Activated CD8-positive, alpha-beta T cell treated with anti-CD3 and anti-CD28 coated beads, Interleukin-2, amount 10 ng/mL, durations not matched to agents 7 days and 5 days (primary cell): ENCODE measurements around the gene FAM227A. TPM values are rescaled to one million over a fixed set of nuclear protein-coding genes. Genes with fewer than 3 reads are reported as not detected.
A peak's percentile ranks its signal among the peaks of the same experiment; 100 is the strongest.

Experiments used
- ATAC-seq: fragments of 150-1000 bp; cut with Tn5 transposase; one replicate; pipeline ENCODE4 v1.10.0; 2021; ENCODE audit warnings: moderate library complexity
- CTCF ChIA-PET: fragments of 350-600 bp; sonication (Branson Sonifier 250); formaldehyde crosslinking; loops from one replicate; lab custom pipeline; 2021; ENCODE audit warnings: antibody characterized with exemption; lab: Charles Lee
- POLR2A ChIA-PET: fragments of 350-600 bp; sonication (Branson Sonifier 250); formaldehyde crosslinking; loops from one replicate; lab custom pipeline; 2021; ENCODE audit warnings: antibody characterized with exemption; lab: Charles Lee
- DNase-seq: peaks from one replicate; pipeline ENCODE4 v3.0.0-alpha.2; 2020
- H3K27ac Mint-ChIP-seq: one replicate; pipeline ENCODE4 v1.8.0; 2021; ENCODE audit warnings: mild to moderate bottlenecking, mixed read lengths
- H3K27me3 Mint-ChIP-seq: one replicate; pipeline ENCODE4 v1.8.0; 2021; ENCODE audit warnings: low read depth, mixed read lengths
- H3K36me3 Mint-ChIP-seq: one replicate; pipeline ENCODE4 v1.8.0; 2021; ENCODE audit warnings: low read depth, mixed read lengths
- H3K4me1 Mint-ChIP-seq: one replicate; pipeline ENCODE4 v1.8.0; 2021; ENCODE audit warnings: low read depth, mixed read lengths
- H3K4me3 Mint-ChIP-seq: one replicate; pipeline ENCODE4 v1.8.0; 2021; ENCODE audit warnings: mild to moderate bottlenecking, mixed read lengths
- H3K9me3 Mint-ChIP-seq: one replicate; pipeline ENCODE4 v1.8.0; 2022; ENCODE audit warnings: mixed read lengths; ENCODE audit not compliant: insufficient read depth
- total RNA-seq, 2 experiments: library from RNA; stranded (reverse); gene quantifications; one replicate each; pipeline ENCODE4 v1.2.3, GENCODE V29; 2021

The FAM227A gene
- total RNA-seq = under 1 TPM; 0.87 to 0.89 TPM

GRCh38 chr22:38656256-38657044, at the start of gene FAM227A, which contains the start of gene CBY1:
TSS of gene FAM227A (minus strand) at chr22:38656392. CDS start at chr22:38650168, 6,224 bp downstream.
TSS of gene CBY1 (plus strand) at chr22:38656638. CDS start at chr22:38668055, 11,417 bp downstream.
- ChIA-PET POLR2A (interaction anchor here (0.6 to 2.5 kb wide), 5 partner anchors 25 to 454 kb away, joined by 3 to 21 read pairs (median 3); partner anchors contain the start of genes MAFF and TOMM22), CTCF (interaction anchor here (0.8 to 1.8 kb wide), 2 partner anchors 25 to 85 kb away, joined by 3 to 9 read pairs; partner anchors contain the start of gene TOMM22)
- Mint-ChIP-seq H3K27me3 (no peaks in the 10 kb centered on the region), H3K27ac (peak within 1 kb of the TSS; percentile 98), H3K4me3 (peak within 1 kb of the TSS; percentile 91), H3K4me1 (peaks cover 19% of the 10 kb centered on the region), H3K36me3 (no peaks in the 10 kb centered on the region), H3K9me3 (no peaks in the 10 kb centered on the region)
- ATAC-seq = peak; percentile 84
- DNase-seq = peak; percentile 87

GRCh38 chr22:38705235-38706100, 49.3 kb upstream of the FAM227A start, which contains the start of gene GTPBP1:
TSS of gene GTPBP1 (plus strand) at chr22:38705944. CDS start at chr22:38705956, 12 bp downstream.
- Mint-ChIP-seq H3K4me1 (peaks cover 47% of the 10 kb centered on the region), H3K27ac (peak within 1 kb of the TSS; percentile 96), H3K9me3 (no peaks in the 10 kb centered on the region), H3K36me3 (peaks cover 27% of the 10 kb centered on the region), H3K27me3 (no peaks in the 10 kb centered on the region), H3K4me3 (peak within 1 kb of the TSS; percentile 93)
- DNase-seq = peak; percentile 99
- ATAC-seq = peak; percentile 86
- ChIA-PET POLR2A (interaction anchor here (0.9 to 2.6 kb wide), 5 partner anchors 30 to 384 kb away, joined by 3 to 10 read pairs (median 4); no protein-coding TSS in a partner anchor), CTCF (interaction anchor here (1.0 to 6.1 kb wide), 9 partner anchors 9 to 165 kb away, joined by 4 to 48 read pairs (median 7); partner anchors contain the start of gene TOMM22)

GRCh38 chr22:38704654-38705234, 48.6 kb upstream of the FAM227A start:
- DNase-seq (no peak), ATAC-seq (no peak)
- CTCF ChIA-PET = interaction anchor here (1.4 to 6.1 kb wide), 3 partner anchors 13 to 30 kb away, joined by 4 to 48 read pairs (median 5); no protein-coding TSS in a partner anchor
- POLR2A ChIA-PET = interaction anchor here (1.4 to 2.6 kb wide), 2 partner anchors 30 to 384 kb away, joined by 4 to 10 read pairs; no protein-coding TSS in a partner anchor
- Mint-ChIP-seq H3K27ac (peak overlapping the region; percentile 96), H3K4me1 (peaks cover 49% of the 10 kb centered on the region), H3K9me3 (no peaks in the 10 kb centered on the region), H3K4me3 (peak overlapping the region; percentile 93), H3K36me3 (peaks cover 26% of the 10 kb centered on the region), H3K27me3 (no peaks in the 10 kb centered on the region)

DNA sequence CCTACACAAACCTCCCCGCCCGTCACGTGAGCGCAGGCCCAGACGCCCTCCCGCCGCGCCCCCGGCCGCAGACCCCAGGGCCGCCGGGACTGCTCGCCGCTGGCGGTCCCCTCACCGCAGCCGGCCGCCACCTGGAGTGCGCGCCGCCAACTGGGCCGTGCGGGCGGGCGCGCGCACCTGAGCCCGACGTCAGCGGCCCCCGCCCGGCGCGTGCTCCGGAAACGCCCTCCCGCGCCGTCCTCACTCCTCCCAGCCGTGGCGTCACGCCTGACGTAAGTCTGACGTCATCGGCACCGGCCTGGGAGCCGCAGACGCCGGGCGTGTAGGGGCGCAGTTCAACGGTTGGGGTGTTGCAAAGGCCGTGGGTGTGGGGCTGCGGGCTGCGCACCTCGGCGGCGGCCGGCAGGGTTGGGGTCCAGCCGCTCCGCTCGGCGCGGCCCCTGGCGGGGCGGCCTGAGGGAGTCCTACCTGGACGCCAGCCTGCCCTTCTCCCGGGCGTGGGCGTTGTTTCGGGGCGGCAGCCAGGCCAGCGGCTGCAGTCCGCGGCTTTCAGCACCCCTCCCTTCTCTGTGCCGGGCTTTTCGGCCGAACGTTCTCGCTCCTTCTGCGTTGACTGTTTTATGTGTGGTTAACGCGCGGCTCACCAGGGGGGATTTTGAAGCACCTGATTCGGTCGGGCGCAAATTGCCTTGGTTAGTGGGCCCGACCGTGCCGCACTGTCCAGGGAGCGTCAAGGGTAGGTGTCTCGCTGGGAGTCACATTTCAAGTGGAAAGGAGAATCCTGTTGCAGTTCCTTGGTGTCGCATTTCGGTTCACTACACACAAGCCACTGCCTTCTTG, 44.8 kb upstream of the FAM227A start, which contains the start of gene JOSD1:
Gene JOSD1 (minus strand): TSS at position 155 of the 840 bp plus-strand sequence. CDS start 956 bp downstream, outside the sequence.
- H3K36me3 Mint-ChIP-seq = peaks cover 37% of the 10 kb centered on the region
- DNase-seq (peak; percentile 97), ATAC-seq (peak; percentile 31)
- H3K9me3 Mint-ChIP-seq = no peaks in the 10 kb centered on the region
- ChIA-PET CTCF (interaction anchor here (6.3 kb wide), 1 partner anchor 19 kb away, joined by 36 read pairs; the partner anchor contains the start of gene TOMM22), POLR2A (interaction anchor here (0.8 to 6.3 kb wide), 3 partner anchors 18 to 398 kb away, joined by 3 to 67 read pairs (median 3); partner anchors contain the start of gene TOMM22)
- peak within 1 kb of the TSS; percentile 99 for H3K27ac Mint-ChIP-seq
- no peaks in the 10 kb centered on the region for H3K27me3 Mint-ChIP-seq
- H3K4me1 Mint-ChIP-seq = peaks cover 59% of the 10 kb centered on the region
- H3K4me3 Mint-ChIP-seq = peak within 1 kb of the TSS; percentile 92

DNA sequence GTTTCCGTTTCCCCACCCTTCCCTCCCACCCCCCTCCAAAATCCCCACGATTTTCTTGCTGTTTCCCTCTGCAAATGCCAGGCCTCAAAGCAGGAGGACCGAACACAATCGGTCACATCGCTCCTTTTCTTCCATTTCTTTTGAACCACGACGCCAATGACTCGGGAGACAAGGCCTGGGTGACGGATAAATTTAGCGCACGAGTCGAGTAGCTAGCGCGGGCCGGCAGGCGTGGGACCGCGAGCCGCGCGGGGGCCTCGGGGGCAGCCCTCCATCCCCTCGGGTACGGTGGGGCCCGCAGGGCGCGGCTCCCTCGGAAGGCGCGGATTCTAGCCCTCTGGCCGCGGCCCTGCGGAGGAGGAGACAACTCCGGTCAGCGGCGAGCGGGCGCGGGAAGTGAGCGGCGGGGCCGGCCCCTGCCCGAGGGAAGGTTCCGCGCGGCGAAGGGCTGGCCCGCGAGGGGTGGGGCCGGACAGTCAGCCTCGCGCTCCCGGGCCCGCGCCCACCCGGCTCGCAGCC, 44.1 kb upstream of the FAM227A start:
- Mint-ChIP-seq H3K9me3 (no peaks in the 10 kb centered on the region), H3K4me1 (peaks cover 59% of the 10 kb centered on the region), H3K4me3 (peak overlapping the region; percentile 92), H3K36me3 (peaks cover 37% of the 10 kb centered on the region), H3K27me3 (no peaks in the 10 kb centered on the region), H3K27ac (peak overlapping the region; percentile 97)
- DNase-seq (no peak), ATAC-seq (peak; percentile 28)
- CTCF ChIA-PET = interaction anchor here (1.3 to 6.3 kb wide), 4 partner anchors 19 to 648 kb away, joined by 4 to 36 read pairs (median 4); partner anchors contain the start of gene TOMM22
- POLR2A ChIA-PET = interaction anchor here (1.1 to 6.3 kb wide), 2 partner anchors 17 to 50 kb away, joined by 3 to 67 read pairs; partner anchors contain the start of gene TOMM22

- Mint-ChIP-seq H3K4me1 (peaks cover 60% of the 10 kb centered on the region), H3K27ac (peak overlapping the region; percentile 97), H3K4me3 (peak overlapping the region; percentile 92), H3K9me3 (no peaks in the 10 kb centered on the region), H3K36me3 (peaks cover 43% of the 10 kb centered on the region), H3K27me3 (no peaks in the 10 kb centered on the region)
- ChIA-PET CTCF (interaction anchor here (1.3 to 6.3 kb wide), 4 partner anchors 18 to 647 kb away, joined by 4 to 36 read pairs (median 4); partner anchors contain the start of gene TOMM22), POLR2A (interaction anchor here (0.7 to 6.3 kb wide), 3 partner anchors 17 to 222 kb away, joined by 4 to 67 read pairs (median 4); partner anchors contain the start of gene TOMM22)
- DNase-seq (no peak), ATAC-seq (no peak)
Measured at GRCh38 chr22:38699784-38700183, 43.6 kb upstream of the FAM227A start.

- ChIA-PET POLR2A (interaction anchor here (0.7 to 6.3 kb wide), 4 partner anchors 16 to 221 kb away, joined by 3 to 67 read pairs (median 4); partner anchors contain the start of genes CBY1 and TOMM22), CTCF (interaction anchor here (1.0 to 6.3 kb wide), 6 partner anchors 8 to 647 kb away, joined by 3 to 36 read pairs (median 4); partner anchors contain the start of gene TOMM22)
- H3K4me3 Mint-ChIP-seq = peak overlapping the region; percentile 92
- DNase-seq (no peak), ATAC-seq (no peak)
- peaks cover 58% of the 10 kb centered on the region for H3K4me1 Mint-ChIP-seq
- peaks cover 47% of the 10 kb centered on the region for H3K36me3 Mint-ChIP-seq
- H3K9me3 Mint-ChIP-seq = no peaks in the 10 kb centered on the region
- peak overlapping the region; percentile 97 for H3K27ac Mint-ChIP-seq
- no peaks in the 10 kb centered on the region for H3K27me3 Mint-ChIP-seq
Measured at GRCh38 chr22:38699143-38699542, 43.0 kb upstream of the FAM227A start.

GRCh38 chr22:38698407-38699094, 42.4 kb upstream of the FAM227A start:
- peak overlapping the region; percentile 92 for H3K4me3 Mint-ChIP-seq
- no peaks in the 10 kb centered on the region for H3K9me3 Mint-ChIP-seq
- H3K36me3 Mint-ChIP-seq = peaks cover 48% of the 10 kb centered on the region
- H3K27me3 Mint-ChIP-seq = no peaks in the 10 kb centered on the region
- H3K4me1 Mint-ChIP-seq = peaks cover 56% of the 10 kb centered on the region
- peak overlapping the region; percentile 97 for H3K27ac Mint-ChIP-seq
- CTCF ChIA-PET = interaction anchor here (1.0 to 6.3 kb wide), 7 partner anchors 8 to 646 kb away, joined by 3 to 36 read pairs (median 4); partner anchors contain the start of gene TOMM22
- DNase-seq (no peak), ATAC-seq (no peak)
- POLR2A ChIA-PET = interaction anchor here (0.7 to 6.3 kb wide), 6 partner anchors 8 to 221 kb away, joined by 3 to 67 read pairs (median 3); partner anchors contain the start of genes CBY1 and TOMM22
